Common myeloid progenitor, CD34-positive (primary cell): ENCODE measurements around the gene CCDC8.
A peak's percentile ranks its signal among the peaks of the same experiment; 100 is the strongest.
"Not testable (repeated sequence)": the region's sequence is repeated elsewhere in the genome, so short reads cannot be mapped to it uniquely, and the experiment has no call there.

ENCODE experiments used
- CTCF ChIA-PET: fragments of 350-600 bp; sonication (Branson Sonifier 250); formaldehyde crosslinking; loops from one replicate; lab custom pipeline; 2021; ENCODE audit warnings: antibody characterized with exemption; lab: Charles Lee
- POLR2A ChIA-PET: fragments of 350-600 bp; sonication (Branson Sonifier 250); formaldehyde crosslinking; loops from one replicate; lab custom pipeline; 2021; ENCODE audit warnings: antibody characterized with exemption; lab: Charles Lee
- DNase-seq, 3 donors: peaks; one replicate each; pipeline versions ENCODE4 v3.0.0 to v3.0.0-alpha.2; 2013
- H3K27ac ChIP-seq, 2 experiments: 1 replicate in 1 of 2; 2 replicates in 1 of 2; pipeline ENCODE4 v1.7.0; 2013; ENCODE audit warnings: inconsistent platforms in 2 of 2, low read length in 2 of 2, mild to moderate bottlenecking in 2 of 2, low read depth in 1 of 2, moderate library complexity in 1 of 2; ENCODE audit not compliant: severe bottlenecking in 2 of 2, insufficient read depth in 1 of 2, poor library complexity in 1 of 2
- H3K27me3 ChIP-seq, 5 experiments: replicated peaks in 2 of 5; 1 replicate in 3 of 5; 2 replicates in 2 of 5; pipeline versions ENCODE4 v1.6.1 to v1.7.0; 2013; ENCODE audit warnings: low read length in 4 of 5, mild to moderate bottlenecking in 2 of 5, moderate library complexity in 2 of 5, inconsistent platforms in 1 of 5; ENCODE audit not compliant: insufficient read depth in 5 of 5, control insufficient read depth in 4 of 5
- H3K36me3 ChIP-seq, 4 experiments: 1 replicate in 2 of 4; 2 replicates in 2 of 4; pipeline versions ENCODE4 v1.6.1 to v1.7.0; 2013; ENCODE audit warnings: low read length in 3 of 4, control low read depth in 1 of 4, mild to moderate bottlenecking in 1 of 4; ENCODE audit not compliant: control insufficient read depth in 4 of 4, insufficient read depth in 4 of 4
- H3K4me1 ChIP-seq, 4 experiments: 1 replicate in 3 of 4; 2 replicates in 1 of 4; pipeline versions ENCODE4 v1.6.1 to v1.7.1; 2013; ENCODE audit warnings: low read length in 3 of 4, mild to moderate bottlenecking in 3 of 4, control low read depth in 1 of 4, inconsistent platforms in 1 of 4, moderate library complexity in 1 of 4; ENCODE audit not compliant: control insufficient read depth in 4 of 4, insufficient read depth in 4 of 4; ENCODE audit errors: control extremely low read depth in 1 of 4
- H3K4me3 ChIP-seq, 7 experiments: 1 replicate in 4 of 7; 2 replicates in 3 of 7; pipeline versions ENCODE4 v1.5.1 to v1.7.0; 2013; ENCODE audit warnings: mild to moderate bottlenecking in 7 of 7, low read length in 6 of 7, moderate library complexity in 6 of 7, inconsistent platforms in 2 of 7, low read depth in 2 of 7, control low read depth in 1 of 7; ENCODE audit not compliant: insufficient read depth in 4 of 7, control insufficient read depth in 1 of 7; ENCODE audit errors: extremely low read depth in 1 of 7
- H3K9me3 ChIP-seq, 5 experiments: 1 replicate in 4 of 5; 2 replicates in 1 of 5; pipeline versions ENCODE4 v1.6.1 to v1.7.1; 2013; ENCODE audit warnings: low read length in 4 of 5, mild to moderate bottlenecking in 2 of 5, inconsistent platforms in 1 of 5, low read depth in 1 of 5, moderate library complexity in 1 of 5; ENCODE audit not compliant: control insufficient read depth in 4 of 5, insufficient read depth in 2 of 5; ENCODE audit errors: control extremely low read depth in 1 of 5
- WGBS: methylation state at CpG from one replicate; pipeline ENCODE4 v1.1.5; 2013; ENCODE audit not compliant: insufficient coverage; 5-methylcytosine and 5-hydroxymethylcytosine counted together

The CCDC8 gene

GRCh38 chr19:46423188-46423587 is 9.8 kb upstream of the CCDC8 start:
- no peaks in the 10 kb centered on the region for H3K9me3 ChIP-seq
- peaks cover 0 to 47% (median 19%) of the 10 kb centered on the region in 5 experiments for H3K27me3 ChIP-seq
- POLR2A ChIA-PET: no interaction called here
- 100% methylated on average over 4 of the region's 5 CpGs for WGBS
- H3K27ac ChIP-seq: no peak overlapping the region
- CTCF ChIA-PET: no interaction called here
- H3K4me1 ChIP-seq: peaks cover 0 to 12% (median 9%) of the 10 kb centered on the region in 4 experiments
- no peaks in the 10 kb centered on the region for H3K36me3 ChIP-seq
- no peak for DNase-seq
- no peak overlapping the region for H3K4me3 ChIP-seq

- 100% methylated on average over 2 of the region's 2 CpGs for WGBS
- Histone ChIP-seq H3K4me1 (peaks cover 0 to 11% (median 8%) of the 10 kb centered on the region in 4 experiments), H3K27ac (no peak overlapping the region), H3K4me3 (no peak overlapping the region), H3K36me3 (no peaks in the 10 kb centered on the region), H3K9me3 (no peaks in the 10 kb centered on the region), H3K27me3 (peaks cover 0 to 39% (median 16%) of the 10 kb centered on the region in 5 experiments)
- DNase-seq: no peak
- ChIA-PET CTCF (no interaction called here), POLR2A (interaction anchor here (0.6 kb wide), 1 partner anchor 381 kb away, joined by 3 read pairs; no protein-coding TSS in a partner anchor)
Observed at GRCh38 chr19:46422344-46422743, 9.0 kb upstream of the CCDC8 start.

GRCh38 chr19:46420056-46420455 is 6.7 kb upstream of the CCDC8 start:
- Histone ChIP-seq H3K27ac (no peak overlapping the region), H3K4me1 (peaks cover 0 to 9% (median 7%) of the 10 kb centered on the region in 4 experiments), H3K4me3 (no peak overlapping the region), H3K27me3 (peaks cover 2 to 38% (median 15%) of the 10 kb centered on the region in 5 experiments), H3K36me3 (no peaks in the 10 kb centered on the region), H3K9me3 (peaks cover 0 to 3% (median 0%) of the 10 kb centered on the region in 5 experiments)
- POLR2A ChIA-PET: no interaction called here
- no peak for DNase-seq
- CTCF ChIA-PET: no interaction called here
- WGBS: 89% methylated on average over 7 of the region's 7 CpGs

GRCh38 chr19:46415804-46416709 is 2.7 kb upstream of the CCDC8 start:
- 29% methylated on average over 24 of the region's 53 CpGs for WGBS
- CTCF ChIA-PET: interaction anchor here (1.4 kb wide), 1 partner anchor 11 kb away, joined by 3 read pairs; no protein-coding TSS in a partner anchor

GRCh38 chr19:46414899-46415298 is 1.5 kb upstream of the CCDC8 start:
- H3K36me3 ChIP-seq, H3K27ac ChIP-seq, H3K4me3 ChIP-seq, H3K9me3 ChIP-seq, DNase-seq, POLR2A ChIA-PET: not testable (repeated sequence)
- Histone ChIP-seq H3K27me3 (peaks cover 6 to 67% (median 33%) of the 10 kb centered on the region in 5 experiments), H3K4me1 (peaks cover 0 to 28% (median 20%) of the 10 kb centered on the region in 4 experiments)
- WGBS: 98% methylated on average over 15 of the region's 22 CpGs
- CTCF ChIA-PET: interaction anchor here (1.4 kb wide), 1 partner anchor 10 kb away, joined by 3 read pairs; no protein-coding TSS in a partner anchor

More at GRCh38 chr19:46415804-46416709, 2.7 kb upstream of the CCDC8 start:
- H3K27ac ChIP-seq, H3K36me3 ChIP-seq, H3K9me3 ChIP-seq, POLR2A ChIA-PET: not testable (repeated sequence)
- DNase-seq: peak in 2 of 3 donors; percentile 49 to 54
- Histone ChIP-seq H3K27me3 (peaks cover 6 to 63% (median 36%) of the 10 kb centered on the region in 5 experiments), H3K4me3 (peak overlapping the region in 4 of 7 experiments; percentile 13 to 62 (median 49)), H3K4me1 (peaks cover 0 to 28% (median 20%) of the 10 kb centered on the region in 4 experiments)

DNA sequence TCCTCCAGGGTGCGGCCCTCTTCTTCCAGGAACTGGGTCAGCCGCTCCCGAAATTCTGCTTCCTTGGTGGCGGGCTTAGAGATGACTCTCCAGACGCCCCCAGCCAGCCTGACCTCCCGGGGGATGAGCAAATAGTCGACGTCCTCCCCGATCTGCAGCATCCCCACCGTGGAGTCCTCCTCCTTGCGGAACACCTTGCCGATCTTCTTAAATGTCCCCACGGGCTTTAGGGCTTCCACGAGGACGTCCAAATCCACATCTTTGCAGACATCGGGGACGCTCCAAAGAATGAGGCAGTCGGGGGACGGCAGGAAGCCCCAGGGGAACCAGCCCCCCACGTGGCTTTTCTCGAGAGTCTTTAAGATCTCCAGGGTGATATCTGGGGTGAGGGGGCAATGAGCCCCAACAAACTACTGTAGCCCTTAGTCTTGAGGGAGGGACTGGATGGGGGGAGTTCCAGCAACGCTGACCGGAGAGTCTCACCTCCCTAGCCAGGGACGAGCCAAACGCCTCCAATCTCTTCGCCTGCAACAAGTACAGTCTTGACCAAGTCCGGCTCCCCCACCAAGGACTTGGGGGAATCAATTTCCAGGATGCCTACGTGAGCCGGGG is 608 bp downstream of the CCDC8 start:
- Histone ChIP-seq H3K36me3 (no peaks in the 10 kb centered on the region), H3K27me3 (peaks cover 9 to 81% (median 36%) of the 10 kb centered on the region in 5 experiments), H3K27ac (peak overlapping the region in 1 of 2 experiments; percentile 80), H3K4me1 (peaks cover 0 to 34% (median 22%) of the 10 kb centered on the region in 4 experiments), H3K4me3 (peak overlapping the region in 6 of 7 experiments; percentile 0 to 69 (median 56)), H3K9me3 (peaks cover 0 to 3% (median 1%) of the 10 kb centered on the region in 5 experiments)
- ChIA-PET POLR2A (no interaction called here), CTCF (interaction anchor here (0.8 kb wide), 2 partner anchors 12 to 19 kb away, joined by 3 to 4 read pairs; no protein-coding TSS in a partner anchor)
- 26% methylated on average over 29 of the region's 29 CpGs for WGBS
- no peak for DNase-seq
